Right kidney (tissue), 1 donor: ENCODE data around the gene JPT1.

Experiments
- DNase-seq: peaks from one replicate; pipeline ENCODE4 v3.0.0-alpha.2; 2016

Gene JPT1

DNA sequence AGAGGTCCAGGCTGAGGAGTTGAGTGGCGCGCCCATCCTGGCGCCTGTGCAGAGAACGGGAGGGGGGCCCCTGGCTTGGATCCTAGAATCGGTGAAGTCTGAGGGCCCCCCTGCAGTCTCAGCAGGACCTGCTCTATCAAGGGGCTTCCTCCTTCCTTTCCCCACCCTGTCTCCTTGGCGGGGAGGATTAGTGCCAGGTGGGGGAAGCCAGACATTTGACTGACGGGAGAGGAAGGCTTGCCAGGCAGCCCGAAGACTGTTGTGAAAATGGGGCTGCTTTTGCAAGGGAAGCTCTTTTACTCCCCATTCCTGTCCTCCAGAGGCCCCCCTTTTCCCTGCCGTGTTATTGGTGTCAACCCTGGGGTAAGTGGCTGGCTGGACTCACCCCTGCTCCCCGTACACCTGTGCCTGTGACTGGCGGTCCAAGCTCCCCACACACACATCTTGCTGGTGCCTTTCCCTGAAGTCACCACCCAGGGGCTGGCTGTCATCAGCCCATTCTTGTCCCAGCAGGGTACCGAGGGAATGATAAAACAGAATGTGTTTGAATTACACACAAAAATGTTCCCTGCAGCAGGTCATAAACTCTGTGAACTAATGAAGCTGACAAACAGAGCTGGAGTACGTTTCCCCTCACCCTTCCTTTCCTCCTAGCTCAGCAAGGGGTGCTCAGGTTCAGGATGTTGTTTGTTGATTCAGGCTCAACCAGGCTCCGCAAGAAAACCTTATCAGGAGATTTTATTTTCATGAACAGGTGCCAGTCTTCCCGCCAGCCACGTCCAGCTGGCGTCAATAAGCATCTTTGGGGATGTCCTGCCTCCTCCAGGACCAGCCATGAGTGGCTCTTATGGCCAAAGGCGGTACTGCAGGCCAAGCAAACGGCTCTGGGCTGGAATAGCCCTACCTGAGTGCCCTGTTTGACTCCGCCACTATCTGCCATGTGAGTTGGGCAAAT is 48.9 kb downstream of the JPT1 start:
- DNase-seq = no peak

DNA sequence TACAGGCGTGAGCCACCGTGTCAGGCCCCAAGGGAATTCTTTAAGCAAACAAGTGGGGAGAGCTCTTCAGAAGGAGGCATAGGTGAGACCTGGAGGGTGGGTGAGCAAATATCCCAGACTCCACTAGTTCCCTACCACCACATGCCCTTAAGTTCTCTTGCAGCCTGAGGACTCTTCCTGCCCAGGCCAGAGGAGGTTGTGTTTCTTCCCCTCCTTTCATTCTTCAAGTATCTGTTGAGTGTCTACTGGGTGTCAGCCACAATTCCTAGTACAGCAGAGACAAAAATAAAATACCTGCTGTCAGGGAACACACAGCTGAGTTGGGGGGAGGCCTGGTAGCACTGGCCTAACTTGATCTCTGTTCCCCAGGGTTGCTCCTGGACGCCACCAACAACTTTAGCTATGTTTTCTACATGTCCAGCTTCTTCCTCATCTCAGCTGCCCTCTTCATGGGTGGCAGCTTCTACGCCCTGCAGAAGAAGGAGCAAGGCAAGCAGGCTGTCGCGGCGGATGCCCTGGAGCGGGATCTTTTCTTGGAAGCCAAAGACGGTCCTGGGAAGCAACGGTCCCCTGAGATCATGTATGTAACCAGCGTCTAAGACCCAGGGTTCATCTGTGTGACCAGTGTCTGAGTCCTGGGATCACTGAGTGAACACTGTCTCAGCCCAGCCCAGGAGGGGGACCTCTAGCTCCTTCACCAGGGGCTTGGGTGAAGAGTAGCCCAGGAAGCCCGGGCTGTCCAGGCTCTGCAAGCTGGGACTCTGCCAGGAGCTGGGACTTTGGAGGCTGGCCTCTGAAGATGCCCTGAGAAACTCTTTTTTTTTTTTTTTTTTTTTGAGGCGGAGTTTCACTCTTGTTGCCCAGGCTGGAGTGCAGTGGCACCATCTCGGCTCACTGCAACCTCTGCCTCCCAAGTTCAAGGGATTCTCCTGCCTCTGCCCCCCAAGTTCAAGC is 50.4 kb downstream of the JPT1 start:
- DNase-seq = no peak

DNA sequence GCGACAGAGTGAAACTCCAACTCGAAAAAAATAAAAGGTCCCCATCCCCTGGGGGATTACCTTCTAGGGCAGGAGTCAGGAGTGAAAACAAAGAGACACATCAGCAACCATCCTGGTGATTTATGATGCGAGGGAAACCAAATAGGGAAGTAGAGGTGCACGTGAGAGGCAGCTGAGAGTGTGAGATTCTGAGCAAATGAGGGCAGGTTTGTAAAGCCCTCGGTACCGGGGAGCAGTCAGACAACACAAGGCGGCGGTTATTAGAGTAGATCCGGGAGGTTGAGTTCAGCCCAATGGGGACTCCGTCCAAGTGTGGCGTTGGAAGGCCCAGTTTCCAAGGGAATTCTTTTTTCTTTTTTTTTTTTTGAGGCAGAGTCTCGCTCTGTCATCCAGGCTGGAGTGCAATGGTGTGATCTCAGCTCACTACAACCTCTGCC is 51.9 kb downstream of the JPT1 start:
- DNase-seq = no peak

DNA sequence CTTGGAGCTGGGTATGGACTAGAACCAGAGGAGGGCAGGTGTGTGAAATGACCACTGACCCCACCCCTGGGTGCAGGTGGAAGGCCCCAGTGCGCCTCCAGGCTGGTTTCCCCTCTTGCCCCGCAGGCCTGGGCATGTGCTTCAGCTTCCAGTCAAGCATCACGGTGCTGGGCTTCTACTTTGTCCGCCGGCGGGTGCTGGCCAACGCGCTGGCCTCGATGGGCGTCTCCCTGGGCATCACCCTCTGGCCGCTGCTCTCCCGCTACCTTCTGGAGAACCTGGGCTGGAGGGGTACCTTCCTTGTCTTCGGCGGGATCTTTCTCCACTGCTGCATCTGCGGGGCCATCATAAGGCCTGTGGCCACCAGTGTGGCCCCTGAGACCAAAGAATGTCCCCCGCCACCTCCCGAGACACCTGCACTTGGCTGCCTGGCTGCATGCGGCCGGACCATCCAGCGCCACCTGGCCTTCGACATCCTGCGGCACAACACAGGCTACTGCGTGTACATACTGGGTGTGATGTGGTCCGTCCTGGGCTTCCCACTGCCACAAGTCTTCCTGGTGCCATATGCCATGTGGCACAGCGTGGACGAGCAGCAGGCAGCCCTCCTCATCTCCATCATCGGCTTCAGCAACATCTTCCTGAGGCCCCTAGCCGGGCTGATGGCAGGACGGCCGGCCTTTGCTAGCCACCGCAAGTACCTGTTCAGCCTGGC is 54.3 kb downstream of the JPT1 start:
- no peak for DNase-seq

DNA sequence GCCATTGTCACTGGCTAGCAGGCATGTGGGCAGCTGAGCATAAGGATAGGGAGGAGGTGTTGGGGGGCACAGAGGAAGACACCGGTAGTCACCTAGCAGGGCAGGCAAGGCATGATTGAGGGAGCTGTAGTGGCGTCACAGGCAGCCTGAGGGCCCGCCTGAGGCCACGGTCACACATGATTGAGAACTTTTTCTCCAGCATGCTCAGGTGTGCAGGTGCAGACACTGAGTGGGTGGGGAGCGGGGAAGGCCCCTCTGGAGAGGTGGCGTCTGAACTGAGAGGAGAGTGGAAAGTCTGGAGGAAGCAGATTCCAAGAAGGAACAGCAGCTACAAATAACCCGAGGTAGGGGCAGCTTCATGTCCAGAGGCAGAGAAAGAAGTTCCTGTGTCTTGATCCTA is 55.5 kb downstream of the JPT1 start:
- DNase-seq = no peak

DNA sequence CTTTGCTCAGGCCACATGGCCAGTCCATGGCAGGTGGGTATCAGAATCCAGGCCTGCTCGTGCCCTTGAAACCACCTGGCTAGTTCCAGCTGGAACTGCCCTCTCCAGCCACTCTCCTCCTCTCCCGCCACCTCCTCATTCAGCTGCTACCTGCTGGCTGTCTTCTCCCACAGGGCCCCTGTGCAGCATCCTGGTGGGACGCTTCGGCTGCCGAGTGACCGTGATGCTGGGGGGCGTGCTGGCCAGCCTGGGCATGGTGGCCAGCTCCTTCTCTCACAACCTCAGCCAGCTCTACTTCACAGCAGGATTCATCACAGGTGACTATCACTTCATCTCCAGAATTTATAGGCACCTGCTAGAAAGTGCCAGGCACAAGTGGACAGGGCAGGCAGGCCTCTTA is 56.4 kb downstream of the JPT1 start:
- DNase-seq = no peak

DNA sequence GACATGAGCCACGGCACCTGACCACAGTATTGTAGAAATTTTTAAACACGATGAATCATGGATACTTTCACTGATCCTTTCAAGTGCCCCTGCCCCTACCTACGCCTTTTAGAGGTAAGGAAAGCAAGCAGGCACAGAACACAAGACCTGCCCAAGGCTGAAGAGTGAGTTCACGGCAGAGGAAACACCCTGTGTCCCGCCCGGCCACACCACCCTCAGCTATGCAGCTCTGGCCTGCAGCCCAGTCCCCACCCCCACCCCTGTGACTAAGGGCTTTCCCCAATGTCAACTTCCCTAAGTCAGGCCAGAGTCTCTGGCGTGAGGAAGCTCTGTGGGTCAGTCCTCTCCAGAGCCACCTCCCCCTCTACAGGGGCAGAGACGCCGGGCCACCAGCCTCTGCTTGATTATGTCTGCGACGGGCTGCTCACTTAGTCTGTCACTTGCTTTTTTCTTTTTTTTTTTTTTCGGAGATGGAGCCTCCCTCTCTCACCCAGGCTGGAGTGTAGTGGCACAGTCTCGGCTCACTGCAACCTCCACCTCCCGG is 58.2 kb downstream of the JPT1 start:
- DNase-seq = no peak

DNA sequence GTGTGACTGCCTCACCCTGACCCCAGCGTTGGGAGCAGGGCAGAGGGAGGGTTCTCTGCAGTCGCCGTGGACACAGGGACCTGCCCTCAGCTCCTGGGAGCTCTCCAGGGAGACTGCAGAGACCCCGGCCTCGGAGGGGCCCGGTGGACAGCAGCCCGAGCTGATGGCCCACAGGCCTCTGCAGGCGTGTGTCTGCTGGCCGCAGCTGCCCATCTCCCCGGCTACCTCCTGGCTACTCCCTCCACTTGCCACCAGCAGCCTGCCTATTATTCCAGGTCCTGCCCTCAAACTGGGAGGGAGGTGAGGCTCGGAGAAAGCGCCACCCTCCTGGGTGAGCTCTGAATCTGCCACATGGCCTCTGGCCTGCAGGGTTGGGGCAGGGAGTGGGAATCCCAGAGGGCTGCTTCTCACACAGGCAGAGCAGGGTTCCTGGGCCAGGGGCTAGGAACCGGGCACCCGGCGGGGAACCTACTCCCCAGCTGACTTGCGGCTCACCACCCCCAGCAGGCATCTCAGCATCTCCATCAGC is 59.4 kb downstream of the JPT1 start:
- no peak for DNase-seq

DNA sequence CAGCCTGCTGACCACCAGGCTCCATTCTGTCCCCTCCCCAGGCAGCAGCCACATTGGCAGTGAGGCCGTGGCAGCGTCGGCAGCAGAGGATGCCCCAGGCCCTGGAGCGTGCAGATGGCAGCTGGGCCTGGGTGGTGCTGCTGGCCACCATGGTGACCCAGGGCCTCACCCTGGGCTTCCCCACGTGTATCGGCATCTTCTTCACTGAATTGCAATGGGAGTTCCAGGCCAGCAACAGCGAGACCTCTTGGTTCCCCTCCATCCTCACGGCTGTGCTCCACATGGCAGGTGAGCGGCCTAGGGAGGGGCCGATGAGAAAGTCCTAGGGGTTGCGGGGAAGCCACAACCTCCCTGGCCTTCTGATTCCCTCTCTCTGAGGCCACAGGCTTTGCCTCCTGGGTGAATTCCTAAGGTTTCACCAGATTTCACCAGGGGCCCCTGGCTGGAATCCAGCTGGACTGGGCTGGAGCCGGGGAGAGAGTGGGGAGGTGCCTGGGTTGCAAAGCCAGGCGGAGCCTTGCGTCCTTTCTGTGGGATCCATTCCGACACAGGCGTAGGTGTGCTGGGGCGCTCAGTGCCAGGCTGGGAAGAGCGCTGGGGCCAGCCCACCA is 60.7 kb downstream of the JPT1 start:
- no peak for DNase-seq

DNA sequence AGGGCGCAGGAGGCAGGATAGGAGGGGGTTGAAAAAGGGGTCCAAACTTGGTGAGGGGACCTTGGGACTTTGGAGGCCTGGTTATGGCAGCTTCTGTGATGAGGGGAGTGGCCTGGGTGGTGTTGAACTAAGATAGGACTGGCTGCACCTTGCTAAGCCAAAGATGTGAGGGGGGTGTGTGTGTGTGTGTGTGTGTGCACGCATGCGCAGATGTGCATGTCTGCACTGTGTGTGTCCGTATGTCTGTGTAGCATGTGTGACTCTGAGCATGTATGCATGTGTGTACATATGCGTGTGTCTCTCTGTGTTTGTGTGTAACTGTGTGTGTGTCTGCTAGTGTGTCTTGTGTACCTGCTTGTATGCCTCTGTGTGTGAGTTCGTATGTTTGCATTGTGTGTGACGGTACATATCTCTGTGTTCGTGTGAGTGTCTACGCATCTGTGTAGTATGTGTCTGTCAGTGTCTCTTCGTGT is 62.4 kb downstream of the JPT1 start:
- DNase-seq = no peak

DNA sequence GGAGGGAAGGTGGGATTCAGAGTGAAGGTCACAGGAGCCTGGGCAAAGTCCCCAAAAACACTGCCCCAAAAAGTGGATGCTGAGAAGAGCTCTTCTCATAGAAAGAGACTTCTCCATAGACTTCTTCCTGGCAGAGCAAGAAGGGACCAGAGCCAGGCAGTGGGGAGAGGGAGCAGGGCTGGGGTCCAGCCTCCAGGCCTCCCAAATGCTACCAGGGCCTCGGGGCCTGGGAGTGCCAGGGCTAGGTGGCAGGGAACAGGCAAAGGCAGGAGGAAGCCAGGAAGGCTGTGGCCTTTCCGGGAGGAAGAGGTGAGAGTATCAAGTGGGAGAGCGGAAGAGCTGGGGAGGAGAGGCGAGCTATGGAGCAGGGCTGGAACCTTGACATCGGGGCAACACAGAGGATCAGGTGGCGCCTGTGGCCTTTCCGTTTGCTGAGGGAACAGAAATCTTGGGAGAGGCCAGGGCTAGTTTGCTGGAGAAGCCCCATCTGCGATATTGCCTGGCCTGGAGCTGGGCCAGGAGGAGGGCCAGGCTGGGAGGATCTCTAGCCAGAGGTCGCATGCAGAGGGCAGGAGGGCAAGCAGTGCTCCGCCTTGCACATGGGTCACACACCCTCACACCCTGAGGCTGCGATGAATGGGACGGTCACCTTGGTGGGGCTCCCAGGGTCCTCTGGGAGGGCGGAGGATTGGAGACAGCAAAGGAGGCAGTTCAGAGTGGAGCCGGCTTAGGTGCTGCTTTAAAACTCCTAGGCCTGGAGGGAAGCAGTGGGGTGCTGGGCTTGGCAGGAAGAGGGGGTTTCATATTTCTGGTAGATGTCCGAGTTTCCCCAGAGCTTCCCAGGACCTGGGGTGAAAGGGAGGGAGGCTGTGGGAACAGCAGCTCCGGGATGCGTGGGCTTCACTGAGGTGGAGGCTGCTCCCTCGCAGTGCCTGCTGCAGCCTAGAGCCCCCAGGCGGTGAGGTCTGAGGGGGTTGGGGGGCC is 63.1 kb downstream of the JPT1 start:
- DNase-seq = peak; percentile 45

DNA sequence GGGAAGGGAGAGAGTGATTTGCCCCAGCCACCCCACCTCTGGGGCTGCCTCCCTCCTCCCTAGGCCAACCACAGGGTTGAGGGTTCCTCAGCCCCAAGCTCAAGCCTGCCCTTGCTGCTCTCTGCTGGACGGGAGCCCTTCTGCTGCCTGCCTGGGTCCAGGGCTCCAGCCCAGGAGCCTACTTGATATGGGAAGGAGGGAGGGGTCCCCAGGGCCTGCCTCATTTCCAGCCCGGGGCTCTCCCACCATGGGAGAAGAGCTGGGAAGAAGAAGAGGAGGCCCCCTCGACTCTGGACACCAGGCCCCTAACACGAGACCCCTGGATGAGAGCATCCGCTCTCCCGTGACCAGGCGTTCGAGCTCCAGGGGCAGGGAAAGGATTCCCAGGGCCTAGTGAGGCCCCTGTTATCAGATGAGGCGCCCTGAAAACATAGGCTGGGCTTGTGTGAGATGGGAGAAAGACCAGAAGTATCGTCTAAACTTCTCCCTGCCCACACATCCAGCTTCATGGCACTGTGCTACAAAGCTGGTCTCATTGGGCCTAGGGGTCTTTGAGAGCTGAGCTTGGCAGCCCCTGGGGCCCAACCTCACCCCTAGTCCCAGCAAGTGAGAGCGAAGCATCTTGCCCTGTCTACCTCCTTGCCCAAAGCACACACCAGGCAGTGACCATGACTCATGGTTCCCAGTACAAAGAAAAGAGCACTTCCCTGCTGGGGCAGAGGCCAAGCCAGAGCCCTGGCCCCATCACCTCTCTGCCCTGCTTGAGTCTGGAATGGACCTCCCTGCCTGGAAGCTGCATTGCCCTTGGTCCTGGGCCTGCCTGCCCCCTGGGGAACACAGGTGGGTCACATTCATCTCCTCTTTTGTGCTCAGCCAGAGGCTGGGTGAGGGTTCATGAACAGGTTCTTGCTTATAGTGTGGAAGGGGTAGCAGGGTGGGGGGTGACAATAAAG is 65.6 kb downstream of the JPT1 start:
- no peak for DNase-seq

DNA sequence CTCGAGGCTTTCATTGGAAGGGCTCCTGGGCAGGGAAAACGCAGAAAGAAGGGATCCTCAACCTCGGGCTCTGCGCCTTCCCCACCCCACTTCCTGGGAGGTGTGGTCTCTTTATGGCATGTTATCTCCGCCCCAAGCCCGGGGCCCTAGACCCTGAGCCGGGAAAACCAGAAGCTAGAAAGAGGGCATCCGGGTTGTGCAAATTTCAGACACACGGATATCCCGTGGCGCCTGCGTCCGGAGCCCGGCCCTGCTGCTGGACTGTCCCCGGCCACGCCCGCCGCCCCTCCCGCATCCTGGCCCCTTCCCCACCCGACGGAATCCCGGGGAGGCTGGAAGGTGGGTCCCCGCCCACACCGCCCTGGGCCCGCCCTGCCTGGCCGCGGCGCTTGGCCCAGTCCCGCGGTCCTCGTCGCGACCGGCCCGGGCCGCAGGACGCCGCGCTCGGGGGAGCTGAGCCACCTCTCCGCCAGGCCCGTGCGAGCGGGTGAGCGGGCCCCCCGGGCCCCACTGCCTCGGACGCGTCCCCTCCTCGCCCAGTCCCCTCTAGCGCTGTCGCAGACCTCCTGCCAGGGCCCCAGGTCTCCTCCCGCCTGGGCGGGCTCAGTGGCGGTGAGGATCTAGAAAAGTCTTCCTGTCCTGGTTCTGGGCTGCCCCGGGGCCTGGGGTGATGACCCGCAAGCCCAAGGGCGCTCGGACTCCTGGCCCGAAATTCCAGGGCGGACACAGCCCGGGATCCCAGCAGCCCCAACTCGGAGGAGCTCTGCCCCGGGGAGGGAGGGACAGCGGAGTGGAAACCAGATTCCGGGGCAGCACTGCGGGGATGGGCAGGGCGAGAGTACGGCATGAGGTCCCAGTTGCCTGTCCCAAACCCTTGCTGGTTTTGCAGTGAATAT is 66.5 kb downstream of the JPT1 start, which contains the start of gene SLC16A5:
TSS of gene SLC16A5 (plus strand) at position 397 of the 896 bp plus-strand sequence. CDS start 5,683 bp downstream, outside the sequence.
- peak; percentile 85 for DNase-seq

DNA sequence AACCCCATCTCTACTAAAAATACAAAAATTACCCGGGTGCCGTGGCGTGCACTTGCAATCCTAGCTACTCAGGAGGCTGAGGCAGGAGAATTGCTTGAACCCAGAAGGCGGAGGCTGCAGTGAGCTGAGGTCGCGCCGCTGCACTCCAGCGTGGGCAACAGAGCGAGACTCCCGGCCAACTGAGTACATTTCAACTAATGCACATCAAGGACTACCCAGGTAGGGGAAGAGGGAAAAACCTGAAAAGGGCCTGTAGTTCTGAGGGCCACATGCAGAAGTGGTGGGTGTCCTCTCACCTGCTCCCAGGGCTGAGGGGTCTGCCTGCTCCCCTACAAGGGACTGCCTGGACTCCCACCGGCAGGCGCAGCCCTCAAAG is 67.1 kb downstream of the JPT1 start:
- no peak for DNase-seq

DNA sequence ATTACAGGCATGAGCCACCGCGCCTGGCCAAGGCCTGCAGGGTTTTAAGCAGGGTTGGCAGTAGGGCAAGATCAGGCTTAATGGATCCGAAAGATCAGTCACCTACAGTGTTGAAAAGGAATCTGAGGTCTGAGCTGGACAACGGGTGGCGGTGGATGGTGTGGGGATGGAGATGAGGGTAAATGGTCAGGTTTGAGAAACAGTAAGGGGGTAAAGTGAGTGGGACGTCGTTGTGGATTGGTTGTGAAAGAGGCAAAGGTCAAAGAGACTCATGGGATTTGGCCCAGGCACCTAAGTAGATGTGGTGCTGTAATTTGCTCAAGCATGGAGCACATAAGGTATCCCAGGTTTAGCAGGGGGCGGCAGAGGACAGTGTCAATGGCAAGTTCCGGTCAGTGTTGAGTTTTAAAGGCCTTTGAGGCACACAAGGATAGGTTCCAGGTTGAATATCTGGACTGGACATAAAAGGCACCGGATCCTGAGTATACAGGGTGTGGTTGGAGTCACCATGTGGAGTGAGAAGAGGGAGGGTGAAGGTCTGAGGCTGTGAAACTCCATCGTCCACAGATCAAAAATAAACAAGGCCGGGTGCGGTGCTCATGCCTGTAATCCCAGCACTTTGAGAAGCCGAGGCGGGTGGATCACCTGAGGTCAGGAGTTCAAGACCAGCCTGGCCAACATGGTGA is 67.7 kb downstream of the JPT1 start:
- DNase-seq = no peak
